LNCAP (cell line): ENCODE results near the gene ITPR1.

Experiments used
- CTCF ChIP-seq: fragments of 450-650 bp; IDR thresholded peaks from 2 replicates; pipeline ENCODE4 v1.5.1; 2017; ENCODE audit warnings: mild to moderate bottlenecking

The ITPR1 gene

DNA sequence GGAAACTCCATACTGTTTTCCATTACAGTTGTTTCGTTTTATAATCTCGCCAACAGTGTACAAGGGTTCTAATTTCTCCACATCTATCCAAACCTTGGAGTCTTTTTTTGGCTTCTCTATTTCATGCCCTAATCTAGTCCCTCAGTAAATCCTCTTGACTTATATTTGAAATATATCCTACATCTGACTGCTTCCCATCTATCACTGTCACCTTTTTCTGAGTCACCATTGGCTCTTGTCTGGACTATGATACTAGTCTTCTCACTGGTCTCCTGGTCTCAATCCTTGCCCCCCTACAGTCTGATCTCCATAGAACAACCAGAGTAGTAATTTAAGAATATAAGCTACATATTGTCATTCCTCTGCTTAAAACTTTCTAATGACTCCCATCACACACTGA, 80.0 kb downstream of the ITPR1 start:
- no peak for TF ChIP-seq CTCF

DNA sequence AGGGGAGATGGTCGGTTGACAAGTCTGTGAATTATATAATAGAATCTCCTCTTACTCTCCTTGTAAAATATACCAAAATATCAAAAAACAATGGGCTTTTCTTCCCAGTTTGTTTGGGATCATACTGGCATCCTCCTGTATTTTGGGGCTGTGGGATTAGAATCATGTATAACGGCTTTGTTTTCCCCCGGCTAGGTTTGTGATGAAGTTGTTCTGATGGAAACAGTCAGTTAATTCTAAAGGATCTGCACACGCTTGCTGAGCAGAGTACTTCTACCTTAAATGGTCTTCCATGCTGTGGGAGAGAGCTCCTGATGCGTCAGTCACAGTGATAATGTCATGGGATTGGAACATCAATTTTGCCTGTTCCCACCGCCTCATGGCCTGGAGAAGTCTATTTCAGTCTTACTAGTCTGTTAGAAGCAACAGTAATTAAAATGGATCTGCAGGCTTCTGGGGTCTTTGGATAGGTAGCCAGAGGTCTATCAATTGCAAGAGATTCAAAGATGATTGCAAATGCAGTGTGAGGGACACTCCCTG, 81.3 kb downstream of the ITPR1 start:
- TF ChIP-seq CTCF = no peak

GRCh38 chr3:4575381-4575780, 82.2 kb downstream of the ITPR1 start:
- no peak for TF ChIP-seq CTCF

DNA sequence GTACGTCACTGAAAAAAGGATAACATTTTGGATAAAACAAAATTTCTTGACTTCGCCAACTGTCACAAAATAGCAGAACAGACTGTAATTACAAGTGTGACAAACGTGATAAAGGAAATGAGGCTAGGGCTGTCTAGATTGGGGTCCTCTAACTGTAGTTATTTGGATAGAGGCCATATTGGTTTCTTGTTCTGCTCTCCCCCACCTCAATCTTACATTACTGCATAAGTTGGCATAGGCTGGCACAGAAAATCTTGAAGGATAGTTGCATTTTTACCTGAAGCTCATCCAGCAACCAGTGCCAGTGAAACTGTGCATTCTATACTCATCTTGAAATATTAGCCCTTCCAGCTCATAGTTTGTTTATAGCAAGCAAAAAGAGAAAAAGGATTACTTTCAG, 84.6 kb downstream of the ITPR1 start:
- TF ChIP-seq CTCF = no peak

GRCh38 chr3:4580346-4581123, 87.4 kb downstream of the ITPR1 start:
- no peak for TF ChIP-seq CTCF

GRCh38 chr3:4581124-4581424, 87.9 kb downstream of the ITPR1 start:
- no peak for TF ChIP-seq CTCF

DNA sequence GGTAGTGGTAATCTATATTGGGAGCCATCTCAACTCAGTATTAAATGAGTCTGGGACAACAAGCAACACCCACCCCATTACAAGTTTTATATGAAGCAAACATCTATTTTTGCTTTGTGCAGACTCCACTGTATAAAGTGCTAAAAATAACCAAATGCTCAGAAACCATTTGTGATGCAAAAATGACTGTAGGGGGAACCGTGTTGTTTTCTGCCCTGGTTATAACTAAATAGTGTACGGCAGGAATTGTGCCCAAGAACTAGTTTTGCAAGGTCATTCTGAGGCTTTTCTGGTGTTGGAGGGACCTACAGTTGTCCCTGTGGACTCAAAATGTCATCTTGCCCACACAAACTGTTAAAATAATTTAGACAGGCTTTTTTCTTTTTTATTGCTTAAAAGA, 88.3 kb downstream of the ITPR1 start:
- TF ChIP-seq CTCF = no peak
